GM21737 (cell line): ENCODE results near the gene MICALL1.

Experiments used
- ATAC-seq: cut with Tn5 transposase; IDR thresholded peaks from one replicate; pipeline ENCODE4 v1.9.1; 2021; ENCODE audit warnings: mild to moderate bottlenecking, moderate library complexity; ENCODE audit not compliant: unreplicated experiment

MICALL1 gene

DNA sequence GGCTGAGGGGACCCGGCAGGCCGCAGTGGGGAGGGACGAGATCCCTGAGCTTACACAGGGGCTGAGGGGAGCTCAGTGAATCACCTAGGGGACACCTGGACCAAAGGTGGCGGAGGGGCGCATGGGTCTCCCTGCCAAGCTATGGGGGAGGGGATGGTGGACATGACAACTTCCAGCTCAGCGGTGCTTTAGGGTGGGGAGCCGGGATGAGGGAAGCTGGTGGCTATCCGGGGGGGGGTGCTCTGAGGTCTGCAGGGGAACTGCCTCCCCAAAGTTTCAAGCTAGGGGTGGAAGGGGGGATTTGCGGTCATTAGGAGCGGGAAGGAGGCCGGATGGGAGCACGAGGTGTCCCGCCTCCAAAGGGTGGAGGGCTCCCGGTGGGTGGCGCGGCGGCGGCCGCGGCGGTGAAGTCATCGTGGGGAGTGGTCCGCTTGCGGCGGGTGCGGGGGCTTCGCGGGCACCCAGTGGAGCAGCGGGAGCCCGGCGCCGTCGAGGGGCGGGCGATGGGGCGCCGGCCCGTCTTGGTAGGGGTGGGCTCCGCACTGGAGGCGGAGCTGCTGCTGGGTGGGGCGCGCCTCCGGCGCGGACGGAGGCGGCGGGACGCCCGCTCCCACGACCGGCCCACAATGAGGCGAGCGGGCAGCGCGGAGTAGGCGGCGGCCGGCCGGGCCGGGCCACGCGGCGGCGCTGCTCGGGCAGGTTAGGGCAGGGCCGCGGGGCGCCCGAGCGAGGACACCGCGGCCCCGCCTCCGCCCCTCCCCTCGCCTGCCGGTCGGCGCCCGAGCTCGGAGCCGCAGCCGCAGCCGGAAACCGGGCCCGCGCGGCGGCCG is at the start of gene MICALL1:
TSS of gene MICALL1 (plus strand) at position 764 of the 830 bp plus-strand sequence. CDS start 126 bp downstream, outside the sequence.
- ATAC-seq = peak; percentile 71

GRCh38 chr22:37860796-37861421 is 45.2 kb upstream of the MICALL1 start:
- ATAC-seq = no peak

DNA sequence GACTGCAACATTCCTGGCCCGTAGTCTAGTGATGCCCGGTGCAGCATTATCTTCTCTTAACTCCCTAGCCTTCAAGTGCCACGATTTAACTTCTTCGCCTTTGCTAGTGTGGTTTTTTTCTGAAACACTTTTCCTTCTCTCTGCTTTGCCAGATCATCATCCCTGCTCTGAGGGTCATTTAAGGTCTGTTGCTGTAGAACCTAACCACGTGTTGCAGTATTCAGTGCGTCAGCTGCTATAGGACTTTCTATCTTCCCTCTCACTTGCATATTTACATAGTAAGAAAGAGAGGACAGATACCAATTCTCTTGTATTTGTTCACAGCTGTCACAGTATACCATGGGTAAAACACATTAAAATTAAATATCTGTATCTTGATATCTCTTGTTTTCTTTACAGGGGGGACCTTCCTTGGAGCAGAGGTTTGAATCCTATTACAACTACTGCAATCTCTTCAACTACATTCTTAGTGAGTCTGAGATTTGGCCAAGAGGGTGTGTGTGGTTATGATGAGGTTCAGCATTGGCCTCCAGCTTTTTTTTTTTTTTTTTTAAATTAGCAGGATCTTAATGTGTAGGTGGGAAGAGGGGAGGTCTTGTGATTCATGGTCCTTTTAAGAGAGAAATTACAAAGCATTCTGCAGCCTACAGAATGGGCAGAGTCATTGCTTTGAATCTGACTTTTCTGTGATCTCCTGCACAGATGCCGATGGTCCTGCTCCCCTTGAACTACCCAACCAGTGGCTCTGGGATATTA is 43.3 kb upstream of the MICALL1 start:
- ATAC-seq = no peak

- ATAC-seq = no peak
Observed at GRCh38 chr22:37865510-37865909, 40.6 kb upstream of the MICALL1 start.

DNA sequence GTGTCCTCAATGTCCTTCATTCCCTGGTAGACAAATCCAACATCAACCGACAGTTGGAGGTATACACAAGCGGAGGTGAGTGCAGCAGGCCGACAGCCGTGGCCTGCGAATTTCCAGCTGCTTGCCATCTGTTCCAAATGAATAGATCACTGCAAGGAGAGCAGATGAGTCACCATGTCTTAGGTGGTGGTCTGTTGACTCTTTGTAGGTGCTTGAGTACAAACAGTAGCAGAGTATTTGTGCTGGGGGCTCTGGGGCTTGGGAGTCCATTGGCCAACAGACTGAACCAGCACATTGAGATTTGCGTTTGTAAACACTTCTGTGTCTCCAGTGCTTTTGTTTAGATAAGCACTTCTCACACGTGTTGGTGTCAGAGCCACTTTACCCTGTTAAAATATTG is 35.8 kb upstream of the MICALL1 start:
- no peak for ATAC-seq

- no peak for ATAC-seq
Observed at GRCh38 chr22:37880668-37881440, 25.2 kb upstream of the MICALL1 start.

GRCh38 chr22:37884420-37884819 is 21.7 kb upstream of the MICALL1 start:
- no peak for ATAC-seq

DNA sequence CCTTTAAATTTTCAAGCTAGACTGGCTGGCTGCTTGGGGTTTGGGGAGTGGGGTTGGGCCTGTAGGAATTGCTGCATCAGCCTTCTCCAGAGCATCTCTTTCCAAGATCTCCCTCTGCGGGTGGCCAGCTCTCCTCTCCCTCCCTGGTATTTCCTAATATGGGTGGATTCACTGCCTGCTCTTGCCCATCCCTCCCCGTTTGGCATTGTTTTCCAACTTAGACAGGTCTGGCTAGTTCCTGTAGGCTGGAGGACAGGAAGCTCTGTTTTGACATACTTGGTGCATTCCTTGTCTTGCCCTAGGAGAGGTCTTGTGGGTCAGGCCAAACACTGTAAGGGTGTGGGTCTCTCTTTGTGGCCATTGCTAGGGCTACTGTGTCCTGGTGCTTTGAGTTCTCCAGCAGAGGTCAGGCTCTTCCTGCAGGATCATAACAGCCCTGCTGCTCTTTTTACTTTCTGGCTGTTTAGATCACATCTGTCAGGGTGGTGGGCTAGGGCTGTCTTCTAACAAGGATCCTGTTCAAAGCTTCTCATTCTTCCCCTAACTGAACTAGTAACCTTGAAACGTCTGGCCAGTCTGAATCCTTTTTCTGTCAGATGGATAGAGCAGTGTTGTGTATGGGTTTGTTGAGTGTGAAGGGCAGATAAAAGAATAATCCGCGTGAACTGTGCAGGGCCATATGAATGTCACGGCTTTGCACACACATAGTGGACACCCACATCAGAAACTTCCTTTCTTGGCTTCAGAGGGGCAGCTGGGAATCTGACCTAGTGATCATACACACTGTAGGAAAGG is 18.3 kb upstream of the MICALL1 start:
- ATAC-seq = no peak

- no peak for ATAC-seq
Observed at GRCh38 chr22:37891926-37892325, 14.2 kb upstream of the MICALL1 start.

DNA sequence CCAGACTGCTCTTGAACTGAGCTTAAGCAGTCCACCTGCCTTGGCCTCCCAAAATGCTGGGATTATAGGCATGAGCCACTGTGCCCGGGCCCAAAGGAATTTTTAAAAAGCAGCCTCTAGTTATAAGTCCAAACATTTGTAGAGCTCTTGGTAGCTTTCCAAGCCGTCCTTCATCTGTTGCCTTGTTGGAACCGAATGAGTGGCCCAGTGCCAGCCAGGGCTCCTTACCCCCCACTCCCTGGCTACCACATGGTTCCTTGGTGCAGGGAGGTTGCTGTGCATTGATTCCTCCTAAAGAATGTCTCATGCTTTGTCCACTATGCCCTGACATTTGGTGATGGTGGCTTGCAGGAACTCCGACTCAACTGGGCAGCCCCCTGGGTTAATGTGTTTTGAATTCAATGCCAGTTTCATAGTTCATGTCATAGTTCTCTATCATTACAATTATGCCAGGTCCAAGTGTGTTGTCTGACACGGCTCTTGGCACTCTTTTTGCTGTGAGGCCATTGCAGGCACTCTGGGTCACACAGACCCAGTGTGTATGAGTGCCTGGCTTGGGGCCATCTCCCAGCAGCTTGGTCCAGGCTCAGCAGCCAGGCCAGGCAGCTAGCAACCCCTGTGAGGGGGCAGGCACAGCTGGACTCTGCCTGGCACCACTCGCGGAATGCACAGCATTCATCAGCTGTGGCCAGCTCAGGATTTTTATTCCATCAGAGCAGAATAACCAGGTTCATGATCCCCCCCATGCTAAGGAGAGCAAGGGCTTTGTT is 13.3 kb upstream of the MICALL1 start:
- no peak for ATAC-seq

DNA sequence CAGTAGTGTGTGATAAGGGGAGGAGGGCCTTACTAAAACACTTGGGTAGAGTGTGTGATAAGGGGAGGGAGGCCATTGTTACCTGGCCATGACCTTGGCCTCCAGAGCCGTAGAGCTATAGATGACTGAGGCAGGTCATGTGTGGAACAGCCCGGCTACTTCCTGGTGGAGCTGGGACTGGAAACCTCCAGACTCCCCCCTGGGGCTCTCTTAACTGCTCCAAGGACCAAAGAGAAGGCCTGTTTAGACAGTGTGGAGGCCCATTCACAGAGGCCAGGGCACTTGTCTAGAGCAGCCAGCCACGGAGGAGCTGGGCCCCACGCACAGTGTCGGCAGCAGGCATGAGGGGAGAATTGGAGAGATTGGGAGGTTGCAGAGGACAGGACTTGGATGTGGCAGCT is 12.5 kb upstream of the MICALL1 start:
- no peak for ATAC-seq

GRCh38 chr22:37894939-37895670 is 11.0 kb upstream of the MICALL1 start:
- ATAC-seq = no peak

DNA sequence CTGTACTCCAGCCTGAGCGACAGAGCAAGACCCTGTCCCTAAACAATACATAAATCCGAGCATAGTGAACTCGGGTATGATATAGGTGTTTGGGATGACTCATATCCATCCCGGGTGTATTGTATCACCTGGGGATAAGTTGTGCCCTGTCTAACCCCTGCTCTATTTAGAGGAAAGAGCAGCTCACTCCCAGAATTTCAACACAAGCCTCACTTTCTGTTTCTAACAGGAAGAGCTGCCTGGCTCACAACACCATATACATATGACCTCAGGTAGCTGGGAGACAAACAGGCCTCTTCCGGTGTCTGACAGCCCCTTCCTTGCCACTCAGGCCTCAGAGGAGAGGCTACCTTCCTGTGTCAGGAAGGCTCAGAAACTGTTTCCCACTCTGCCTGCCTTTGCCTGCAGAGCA is 9.9 kb upstream of the MICALL1 start:
- peak; percentile 75 for ATAC-seq

DNA sequence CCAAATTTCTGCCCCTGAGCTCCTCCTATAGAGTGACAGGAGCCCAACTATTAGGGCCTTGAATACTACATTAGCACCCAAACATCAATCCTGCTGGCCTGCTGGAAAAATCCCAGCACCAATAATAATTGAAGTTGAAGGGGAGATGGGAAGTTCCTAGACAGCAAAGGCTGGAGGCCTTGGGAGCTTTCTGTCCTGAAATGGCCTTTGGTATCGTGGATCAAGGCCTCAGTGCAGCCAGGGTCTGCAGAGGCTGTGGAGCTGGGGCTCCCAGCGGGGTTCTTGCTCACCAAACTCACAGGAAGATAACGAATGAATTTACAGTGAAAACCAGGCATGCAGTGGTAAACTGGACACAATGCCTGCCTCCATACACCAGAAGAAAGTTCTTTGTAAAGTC is 9.2 kb upstream of the MICALL1 start:
- no peak for ATAC-seq

DNA sequence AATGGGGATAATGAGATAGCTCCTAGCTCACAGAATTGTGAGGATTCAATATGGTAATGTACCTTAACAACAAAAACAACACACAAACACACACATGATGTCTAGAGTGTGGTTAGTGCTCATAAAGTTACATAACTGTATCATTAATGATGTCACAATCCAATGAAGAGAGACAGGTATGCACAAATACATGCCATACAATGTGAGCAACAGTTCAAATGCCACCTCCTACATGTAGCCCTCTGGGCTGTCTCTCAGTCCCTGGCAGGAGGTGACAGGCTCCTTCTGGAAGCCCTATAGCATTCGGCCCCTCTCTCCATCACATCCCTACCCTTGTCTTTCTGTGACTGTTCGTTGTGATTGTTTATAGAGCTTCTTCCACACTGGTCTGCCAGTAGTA is 8.3 kb upstream of the MICALL1 start:
- ATAC-seq = no peak

GRCh38 chr22:37898441-37899181 is 7.5 kb upstream of the MICALL1 start:
- no peak for ATAC-seq

DNA sequence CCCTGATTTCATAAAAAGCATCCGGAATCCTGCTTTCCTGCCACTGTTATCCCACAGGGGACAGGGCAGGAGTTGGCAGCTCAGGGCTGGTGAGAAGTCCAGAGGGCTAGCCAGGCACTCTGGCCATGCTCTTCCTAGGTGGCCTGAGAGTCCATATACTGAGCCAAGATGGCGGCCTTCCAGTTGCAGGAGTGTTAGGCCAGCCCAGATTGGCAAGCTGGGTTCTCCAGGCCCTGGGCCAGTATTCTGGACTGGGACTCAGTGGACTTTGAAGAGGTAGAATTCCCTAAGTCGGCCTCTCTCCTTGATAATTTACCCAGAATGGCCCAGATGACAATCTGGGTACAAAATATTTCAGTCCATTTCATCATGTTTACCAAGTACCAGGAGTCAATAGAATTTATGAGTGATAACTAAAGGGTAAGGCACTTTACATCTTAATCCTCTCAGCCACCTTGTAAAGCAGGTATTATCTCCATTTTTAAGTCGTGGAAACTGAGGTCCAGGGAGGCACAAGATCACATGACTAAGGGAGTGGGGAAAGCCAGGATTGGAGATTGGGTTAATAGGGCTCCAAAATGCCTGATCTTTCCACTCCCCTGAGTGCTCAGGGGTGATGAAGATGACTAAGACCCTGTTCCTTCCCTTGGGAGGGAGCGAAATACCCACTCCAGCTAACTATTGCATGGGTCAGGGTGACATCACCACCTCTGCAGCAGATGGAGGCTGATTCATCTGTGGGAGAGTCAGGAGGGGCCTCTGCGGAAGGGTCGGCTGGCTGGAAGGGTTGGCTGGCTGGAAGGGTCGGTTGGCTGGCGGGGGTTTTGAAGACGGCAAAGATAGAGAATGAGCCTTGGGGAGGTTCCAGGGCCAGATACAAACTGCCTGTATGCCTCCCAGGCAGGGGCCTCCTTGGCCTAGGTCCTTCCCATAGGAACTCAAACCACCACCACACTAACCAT is 1.2 kb upstream of the MICALL1 start:
- ATAC-seq = no peak
